HL-60 (cell line): ENCODE data around the gene TMEM52B.

Source experiments
- DNase-seq, 2 experiments: peaks; one replicate each; pipeline ENCODE4 v3.0.0-alpha.2; 2010 to 2020; ENCODE audit warnings: low read depth in 1 of 2, low spot score in 1 of 2
- H3K27ac ChIP-seq: fragments of 250-450 bp; sonication (Bioruptor Pico); replicated peaks from 2 replicates; pipeline ENCODE4 v1.5.1; 2020; ENCODE audit warnings: mild to moderate bottlenecking, moderate library complexity
- H3K27me3 ChIP-seq: fragments of 250-450 bp; sonication (Bioruptor Pico); 2 replicates; pipeline ENCODE4 v1.5.1; 2021; ENCODE audit warnings: mild to moderate bottlenecking, moderate library complexity; ENCODE audit not compliant: insufficient read depth, poor library complexity, severe bottlenecking
- H3K4me3 ChIP-seq: replicated peaks from 2 replicates; pipeline ENCODE4 v1.5.1; 2011; ENCODE audit warnings: mild to moderate bottlenecking, control low read depth, low read length; ENCODE audit not compliant: insufficient read depth
- GABPA ChIP-seq: IDR thresholded peaks from 2 replicates; pipeline ENCODE4 v1.6.1; 2012; ENCODE audit warnings: low read depth
- POLR2AphosphoS5 ChIP-seq: IDR thresholded peaks from 2 replicates; pipeline ENCODE4 v1.6.1; 2012; ENCODE audit warnings: low read depth
- SPI1 ChIP-seq: IDR thresholded peaks from 2 replicates; pipeline ENCODE4 v1.6.1; 2012; ENCODE audit warnings: low read depth, mild to moderate bottlenecking, borderline replicate concordance
- TF ChIP-seq, protein P1 (sequence below): IDR thresholded peaks from one replicate; pipeline ENCODE4 v1.5.1; 2011; ENCODE audit warnings: low read length, control low read depth, inconsistent platforms; ENCODE audit not compliant: insufficient read depth
- TF ChIP-seq, protein P2 (sequence below): IDR thresholded peaks from 2 replicates; pipeline ENCODE4 v1.6.1; 2012; ENCODE audit warnings: low read depth; ENCODE audit not compliant: insufficient replicate concordance

TMEM52B gene

DNA sequence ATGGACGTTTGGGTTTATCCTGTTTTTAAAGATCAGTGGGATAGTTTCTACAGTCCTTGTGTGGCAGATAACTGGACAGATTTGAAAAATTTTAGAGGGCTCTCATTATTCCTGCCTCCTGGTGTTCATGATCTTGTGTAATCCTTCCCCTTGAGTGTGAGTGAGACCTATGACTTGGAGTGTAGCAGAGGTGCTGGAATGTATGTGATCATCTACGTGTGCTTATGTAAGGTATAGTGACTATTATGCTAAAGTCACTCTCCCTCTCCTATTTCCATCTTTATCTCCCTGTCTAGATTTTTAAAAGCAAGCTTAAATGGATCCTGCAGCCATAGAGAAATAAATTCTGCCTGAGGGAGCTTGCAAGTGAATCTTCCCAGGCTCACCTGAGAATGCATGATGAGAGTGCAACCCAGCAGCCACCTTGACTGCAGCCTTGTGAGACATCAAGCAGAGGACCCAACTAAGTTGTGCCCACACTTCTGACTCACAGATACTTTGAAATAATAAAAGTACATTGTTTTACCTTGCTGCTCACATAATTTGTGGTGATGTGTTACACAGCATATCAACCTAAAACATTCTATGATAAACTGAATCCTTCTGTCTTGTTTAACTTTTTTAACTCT lies 3.7 kb upstream of the TMEM52B start:
- DNase-seq, result no peak
- no peaks in the 10 kb centered on the region for H3K27me3 ChIP-seq
- TF ChIP-seq POLR2AphosphoS5, result no peak
- H3K4me3 ChIP-seq, result no peak overlapping the region
- H3K27ac ChIP-seq, result no peak overlapping the region

DNA sequence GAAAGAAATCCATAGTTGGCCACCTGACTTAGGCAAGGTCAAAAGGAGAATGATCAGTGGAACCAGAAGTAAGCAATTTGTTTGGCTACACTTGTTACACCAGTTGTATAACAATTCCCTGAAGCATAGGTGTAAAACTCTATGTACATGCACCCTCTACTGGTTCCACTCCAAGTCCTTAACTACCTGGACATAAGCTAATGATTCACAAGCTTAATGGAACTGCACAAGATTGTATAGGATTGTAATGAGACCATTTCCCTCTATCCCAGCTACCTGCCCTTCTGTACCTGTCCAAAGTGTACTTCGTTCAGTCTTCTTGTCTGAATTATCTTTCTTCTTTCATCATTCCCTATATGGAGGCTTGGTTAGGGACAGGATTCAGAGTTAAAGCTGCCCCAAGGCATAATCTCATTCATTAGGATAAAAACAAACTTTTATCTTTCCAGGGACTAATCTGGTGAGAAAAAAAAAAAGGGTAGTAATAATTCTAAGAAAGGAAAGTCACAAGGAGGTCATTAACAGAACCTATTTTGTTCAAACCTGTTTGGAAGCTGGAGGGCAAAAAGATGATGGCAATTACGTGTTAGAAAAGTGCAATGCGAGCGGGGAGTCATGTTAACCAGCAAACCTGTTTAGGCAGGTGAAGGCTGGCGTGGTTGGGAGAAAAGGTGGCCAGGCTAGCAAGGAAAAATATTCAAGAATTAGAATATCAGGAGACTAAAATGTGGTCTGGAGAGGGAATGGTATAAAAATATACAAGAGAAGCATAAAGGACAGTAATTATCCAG lies 2.8 kb upstream of the TMEM52B start:
- DNase-seq, result no peak
- TF ChIP-seq, protein P1, sequence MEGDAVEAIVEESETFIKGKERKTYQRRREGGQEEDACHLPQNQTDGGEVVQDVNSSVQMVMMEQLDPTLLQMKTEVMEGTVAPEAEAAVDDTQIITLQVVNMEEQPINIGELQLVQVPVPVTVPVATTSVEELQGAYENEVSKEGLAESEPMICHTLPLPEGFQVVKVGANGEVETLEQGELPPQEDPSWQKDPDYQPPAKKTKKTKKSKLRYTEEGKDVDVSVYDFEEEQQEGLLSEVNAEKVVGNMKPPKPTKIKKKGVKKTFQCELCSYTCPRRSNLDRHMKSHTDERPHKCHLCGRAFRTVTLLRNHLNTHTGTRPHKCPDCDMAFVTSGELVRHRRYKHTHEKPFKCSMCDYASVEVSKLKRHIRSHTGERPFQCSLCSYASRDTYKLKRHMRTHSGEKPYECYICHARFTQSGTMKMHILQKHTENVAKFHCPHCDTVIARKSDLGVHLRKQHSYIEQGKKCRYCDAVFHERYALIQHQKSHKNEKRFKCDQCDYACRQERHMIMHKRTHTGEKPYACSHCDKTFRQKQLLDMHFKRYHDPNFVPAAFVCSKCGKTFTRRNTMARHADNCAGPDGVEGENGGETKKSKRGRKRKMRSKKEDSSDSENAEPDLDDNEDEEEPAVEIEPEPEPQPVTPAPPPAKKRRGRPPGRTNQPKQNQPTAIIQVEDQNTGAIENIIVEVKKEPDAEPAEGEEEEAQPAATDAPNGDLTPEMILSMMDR, result no peak
- TF ChIP-seq GABPA (no peak), SPI1 (no peak), POLR2AphosphoS5 (no peak)
- TF ChIP-seq, protein P2, sequence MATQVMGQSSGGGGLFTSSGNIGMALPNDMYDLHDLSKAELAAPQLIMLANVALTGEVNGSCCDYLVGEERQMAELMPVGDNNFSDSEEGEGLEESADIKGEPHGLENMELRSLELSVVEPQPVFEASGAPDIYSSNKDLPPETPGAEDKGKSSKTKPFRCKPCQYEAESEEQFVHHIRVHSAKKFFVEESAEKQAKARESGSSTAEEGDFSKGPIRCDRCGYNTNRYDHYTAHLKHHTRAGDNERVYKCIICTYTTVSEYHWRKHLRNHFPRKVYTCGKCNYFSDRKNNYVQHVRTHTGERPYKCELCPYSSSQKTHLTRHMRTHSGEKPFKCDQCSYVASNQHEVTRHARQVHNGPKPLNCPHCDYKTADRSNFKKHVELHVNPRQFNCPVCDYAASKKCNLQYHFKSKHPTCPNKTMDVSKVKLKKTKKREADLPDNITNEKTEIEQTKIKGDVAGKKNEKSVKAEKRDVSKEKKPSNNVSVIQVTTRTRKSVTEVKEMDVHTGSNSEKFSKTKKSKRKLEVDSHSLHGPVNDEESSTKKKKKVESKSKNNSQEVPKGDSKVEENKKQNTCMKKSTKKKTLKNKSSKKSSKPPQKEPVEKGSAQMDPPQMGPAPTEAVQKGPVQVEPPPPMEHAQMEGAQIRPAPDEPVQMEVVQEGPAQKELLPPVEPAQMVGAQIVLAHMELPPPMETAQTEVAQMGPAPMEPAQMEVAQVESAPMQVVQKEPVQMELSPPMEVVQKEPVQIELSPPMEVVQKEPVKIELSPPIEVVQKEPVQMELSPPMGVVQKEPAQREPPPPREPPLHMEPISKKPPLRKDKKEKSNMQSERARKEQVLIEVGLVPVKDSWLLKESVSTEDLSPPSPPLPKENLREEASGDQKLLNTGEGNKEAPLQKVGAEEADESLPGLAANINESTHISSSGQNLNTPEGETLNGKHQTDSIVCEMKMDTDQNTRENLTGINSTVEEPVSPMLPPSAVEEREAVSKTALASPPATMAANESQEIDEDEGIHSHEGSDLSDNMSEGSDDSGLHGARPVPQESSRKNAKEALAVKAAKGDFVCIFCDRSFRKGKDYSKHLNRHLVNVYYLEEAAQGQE, result no peak
- Histone ChIP-seq H3K27me3 (no peaks in the 10 kb centered on the region), H3K4me3 (no peak overlapping the region), H3K27ac (no peak overlapping the region)

DNA sequence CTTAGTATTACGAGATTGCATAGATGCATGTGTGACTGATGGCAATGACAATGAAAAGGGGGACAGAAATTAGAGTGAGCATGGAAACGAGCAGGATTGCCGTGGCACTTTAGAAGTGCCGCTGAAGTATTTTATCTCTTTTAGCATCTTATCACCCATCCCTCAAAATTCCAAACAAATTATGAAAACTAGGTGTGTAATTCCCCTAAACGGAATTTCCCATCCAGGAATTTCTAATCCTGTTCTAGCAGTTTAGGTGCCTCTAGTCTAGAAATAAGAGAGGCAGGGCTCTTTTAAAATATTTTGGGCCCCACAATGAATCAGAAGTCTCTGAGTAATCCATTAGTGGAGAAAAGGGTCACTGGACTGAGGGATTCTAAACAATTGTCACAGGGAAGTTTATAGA lies 947 bp downstream of the TMEM52B start:
- DNase-seq, result no peak

DNA sequence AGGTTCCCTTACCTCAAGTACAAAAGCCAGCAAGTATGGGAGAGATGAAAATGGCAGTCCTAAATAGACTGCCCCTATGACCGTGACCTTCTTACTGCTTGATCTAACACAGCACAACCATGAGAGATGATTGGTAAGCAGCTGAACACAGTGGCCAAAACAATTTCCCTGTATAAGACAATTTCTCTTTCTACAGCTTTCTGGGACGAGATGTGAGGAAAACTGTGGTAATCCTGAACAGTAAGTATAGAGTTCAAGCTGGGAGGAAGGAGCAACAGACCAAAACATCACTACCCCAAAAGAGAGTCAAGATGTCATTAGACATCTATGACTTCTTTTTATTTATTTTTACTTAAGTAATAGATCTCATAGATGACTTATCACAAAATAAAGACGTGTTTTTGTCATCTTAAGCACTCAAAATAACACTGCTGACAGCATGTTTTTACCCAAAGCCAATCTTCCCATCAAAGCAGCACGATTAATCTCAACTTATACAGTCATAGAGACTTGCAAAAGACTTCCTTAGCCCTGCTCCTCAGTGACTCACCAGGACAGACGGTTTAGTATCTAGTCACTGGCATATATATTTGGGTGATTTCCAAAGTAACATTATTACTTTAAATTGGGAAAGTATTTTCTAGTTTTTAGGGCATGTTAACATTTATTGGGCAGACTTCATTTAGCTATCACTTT lies 3.7 kb downstream of the TMEM52B start:
- peak in 1 of 2 experiments; percentile 32 for DNase-seq
- H3K4me3 ChIP-seq, result no peak overlapping the region
- TF ChIP-seq SPI1, result no peak
- TF ChIP-seq POLR2AphosphoS5, result no peak
- TF ChIP-seq GABPA, result no peak
- TF ChIP-seq, protein P1, result no peak
- TF ChIP-seq, protein P2, result no peak
- no peaks in the 10 kb centered on the region for H3K27me3 ChIP-seq
- peak overlapping the region; percentile 80 for H3K27ac ChIP-seq

More for the DNA sequence above, 947 bp downstream of the TMEM52B start:
- Histone ChIP-seq H3K27me3 (no peaks in the 10 kb centered on the region), H3K27ac (no peak overlapping the region), H3K4me3 (no peak overlapping the region)
- TF ChIP-seq SPI1, result no peak
